ENCODE data around the gene RALGPS2.
A peak's percentile ranks its signal among the peaks of the same experiment; 100 is the strongest.
"Not testable (repeated sequence)": the region's sequence is repeated elsewhere in the genome, so short reads cannot be mapped to it uniquely, and the experiment has no call there.

RALGPS2 gene

GRCh38 chr1:178847396-178847849 lies 122.4 kb downstream of the RALGPS2 start:
- peak; percentile 61 to 71 for DNase-seq (ENCODE audit: low read depth in 2 of 2)
- no peak for TF ChIP-seq CTCF (IDR thresholded peaks at IDR 0.05; ENCODE audit: low read depth, low read length)
- H3K4me3 ChIP-seq (replicated peaks in 1 of 2; ENCODE audit: low read depth in 2 of 2, low read length in 2 of 2) = no peak overlapping the region

DNA sequence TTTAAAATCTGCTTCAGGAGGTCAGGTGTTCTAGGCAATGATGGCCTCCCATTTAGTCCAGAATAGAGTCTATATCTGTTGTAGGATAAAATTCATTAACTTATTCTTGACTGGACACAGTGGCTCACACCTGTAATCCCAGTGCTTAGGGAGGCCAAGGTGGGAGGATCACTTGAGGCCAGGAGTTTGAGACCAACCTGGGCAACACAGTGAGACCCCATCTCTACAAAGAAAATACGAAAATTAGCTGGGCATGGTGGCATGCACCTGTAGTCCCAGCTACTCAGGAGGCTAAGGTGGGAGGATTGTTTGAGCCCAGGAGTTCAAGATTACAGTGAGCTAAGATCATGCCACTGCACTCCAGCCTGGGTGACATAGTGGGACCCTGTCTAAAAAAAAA lies 122.9 kb downstream of the RALGPS2 start:
- DNase-seq (ENCODE audit: low read depth in 2 of 2); H3K4me3 ChIP-seq (replicated peaks in 1 of 2; ENCODE audit: low read depth in 2 of 2, low read length in 2 of 2): not testable (repeated sequence)

GRCh38 chr1:178849918-178850317 lies 124.9 kb downstream of the RALGPS2 start:
- no peak for DNase-seq (ENCODE audit: low read depth in 2 of 2)
- no peak for TF ChIP-seq CTCF (IDR thresholded peaks at IDR 0.05; ENCODE audit: low read depth, low read length)
- no peak overlapping the region for H3K4me3 ChIP-seq (replicated peaks in 1 of 2; ENCODE audit: low read depth in 2 of 2, low read length in 2 of 2)

- TF ChIP-seq CTCF (IDR thresholded peaks at IDR 0.05; ENCODE audit: low read depth, low read length) = no peak
- H3K4me3 ChIP-seq (replicated peaks in 1 of 2; ENCODE audit: low read depth in 2 of 2, low read length in 2 of 2) = no peak overlapping the region
- no peak for DNase-seq (ENCODE audit: low read depth in 2 of 2)
Observed at GRCh38 chr1:178857126-178857525, 132.1 kb downstream of the RALGPS2 start.

GRCh38 chr1:178862416-178862815 lies 137.4 kb downstream of the RALGPS2 start:
- no peak for TF ChIP-seq CTCF (IDR thresholded peaks at IDR 0.05; ENCODE audit: low read depth, low read length)
- H3K4me3 ChIP-seq (replicated peaks in 1 of 2; ENCODE audit: low read depth in 2 of 2, low read length in 2 of 2) = no peak overlapping the region
- DNase-seq (ENCODE audit: low read depth in 2 of 2) = no peak

- DNase-seq (ENCODE audit: low read depth in 2 of 2) = no peak
- no peak overlapping the region for H3K4me3 ChIP-seq (replicated peaks in 1 of 2; ENCODE audit: low read depth in 2 of 2, low read length in 2 of 2)
- no peak for TF ChIP-seq CTCF (IDR thresholded peaks at IDR 0.05; ENCODE audit: low read depth, low read length)
Observed at GRCh38 chr1:178862864-178863263, 137.8 kb downstream of the RALGPS2 start.

- H3K4me3 ChIP-seq (replicated peaks in 1 of 2; ENCODE audit: low read depth in 2 of 2, low read length in 2 of 2) = no peak overlapping the region
- DNase-seq (ENCODE audit: low read depth in 2 of 2) = no peak
- TF ChIP-seq CTCF (IDR thresholded peaks at IDR 0.05; ENCODE audit: low read depth, low read length) = no peak
Observed at GRCh38 chr1:178864326-178864725, 139.3 kb downstream of the RALGPS2 start.

All from cardiac fibroblast (primary cell).